HG02852 (cell line): ENCODE data around the gene GALNT4.

Experiments used
- ATAC-seq: cut with Tn5 transposase; IDR thresholded peaks from one replicate; pipeline ENCODE4 v1.9.1; 2021; ENCODE audit warnings: mild to moderate bottlenecking, moderate library complexity; ENCODE audit not compliant: unreplicated experiment

The GALNT4 gene

GRCh38 chr12:89494411-89495231, 30.0 kb downstream of the GALNT4 start:
- peak; percentile 66 for ATAC-seq

- ATAC-seq, result no peak
These were observed 30.8 kb downstream of the GALNT4 start for GRCh38 chr12:89493670-89494302.

- ATAC-seq, result no peak
These were observed 31.7 kb downstream of the GALNT4 start for GRCh38 chr12:89492883-89493282.

- no peak for ATAC-seq
These were observed 33.7 kb downstream of the GALNT4 start for GRCh38 chr12:89490922-89491321.

- ATAC-seq, result no peak
These were observed 38.3 kb downstream of the GALNT4 start for GRCh38 chr12:89486264-89486663.

GRCh38 chr12:89484470-89484869, 40.1 kb downstream of the GALNT4 start:
- no peak for ATAC-seq

GRCh38 chr12:89481213-89481914, 43.2 kb downstream of the GALNT4 start:
- ATAC-seq, result no peak

- no peak for ATAC-seq
These were observed 44.6 kb downstream of the GALNT4 start for GRCh38 chr12:89479982-89480381.

GRCh38 chr12:89477633-89478279, 46.8 kb downstream of the GALNT4 start:
- ATAC-seq, result no peak

GRCh38 chr12:89476904-89477595, 47.5 kb downstream of the GALNT4 start:
- ATAC-seq, result no peak

GRCh38 chr12:89476232-89476631, 48.4 kb downstream of the GALNT4 start:
- peak; percentile 43 for ATAC-seq

GRCh38 chr12:89475203-89475990, 49.2 kb downstream of the GALNT4 start:
- peak; percentile 43 for ATAC-seq

- no peak for ATAC-seq
These were observed 50.0 kb downstream of the GALNT4 start for GRCh38 chr12:89474615-89475014.
